Measurements from ENCODE around the gene IRF2. TPM values are rescaled to one million over a fixed set of nuclear protein-coding genes. Genes with fewer than 3 reads are reported as not detected.

Gene IRF2
- polyA plus RNA-seq, 1 donor from 2014 or later = 1.4 TPM

GRCh38 chr4:184352891-184353290 is 121.5 kb downstream of the IRF2 start:
- Histone ChIP-seq H4K20me1 (ENCODE audit: insufficient read depth) (no peaks in the 10 kb centered on the region), H3K27ac (ENCODE audit: low read length) (no peak overlapping the region), H3K9ac (ENCODE audit: low read length) (no peak overlapping the region), H3K9me2 (ENCODE audit: insufficient read depth, low read length) (no peaks in the 10 kb centered on the region), H3K36me3 (ENCODE audit: insufficient read depth, low read length) (no peaks in the 10 kb centered on the region), H3K79me2 (replicated peaks; ENCODE audit: insufficient read depth, low read length) (no peaks in the 10 kb centered on the region), H3K9me3 (ENCODE audit: low read length) (no peaks in the 10 kb centered on the region), H3F3A (ENCODE audit: insufficient read depth, low read length, poor library complexity, severe bottlenecking) (no peaks in the 10 kb centered on the region), H3K4me3 (ENCODE audit: low read length) (no peak overlapping the region), H2AFZ (ENCODE audit: low read depth, low read length) (no peak overlapping the region), H3K27me3 (ENCODE audit: insufficient read depth, low read depth, low read length) (no peaks in the 10 kb centered on the region), H3K4me2 (ENCODE audit: low read length) (no peak overlapping the region)
- TF ChIP-seq TAF1 (IDR thresholded peaks at IDR 0.05; ENCODE audit: low read depth) (no peak), CTCF (IDR thresholded peaks at IDR 0.05; ENCODE audit: poor library complexity, severe bottlenecking) (no peak), SMC3 (conservative IDR thresholded peaks at IDR 0.05; ENCODE audit: poor library complexity) (no peak), RAD21 (conservative IDR thresholded peaks at IDR 0.05) (no peak), EZH2 (IDR thresholded peaks at IDR 0.05; ENCODE audit: borderline replicate concordance, insufficient read depth, low read length, poor library complexity, severe bottlenecking) (no peak), POLR2AphosphoS5 (IDR thresholded peaks at IDR 0.05) (no peak), EP300 (conservative IDR thresholded peaks at IDR 0.05; ENCODE audit: poor library complexity, severe bottlenecking) (no peak), MXI1 (conservative IDR thresholded peaks at IDR 0.05; ENCODE audit: poor library complexity, severe bottlenecking) (no peak)
- TF ChIP-seq, protein P1, sequence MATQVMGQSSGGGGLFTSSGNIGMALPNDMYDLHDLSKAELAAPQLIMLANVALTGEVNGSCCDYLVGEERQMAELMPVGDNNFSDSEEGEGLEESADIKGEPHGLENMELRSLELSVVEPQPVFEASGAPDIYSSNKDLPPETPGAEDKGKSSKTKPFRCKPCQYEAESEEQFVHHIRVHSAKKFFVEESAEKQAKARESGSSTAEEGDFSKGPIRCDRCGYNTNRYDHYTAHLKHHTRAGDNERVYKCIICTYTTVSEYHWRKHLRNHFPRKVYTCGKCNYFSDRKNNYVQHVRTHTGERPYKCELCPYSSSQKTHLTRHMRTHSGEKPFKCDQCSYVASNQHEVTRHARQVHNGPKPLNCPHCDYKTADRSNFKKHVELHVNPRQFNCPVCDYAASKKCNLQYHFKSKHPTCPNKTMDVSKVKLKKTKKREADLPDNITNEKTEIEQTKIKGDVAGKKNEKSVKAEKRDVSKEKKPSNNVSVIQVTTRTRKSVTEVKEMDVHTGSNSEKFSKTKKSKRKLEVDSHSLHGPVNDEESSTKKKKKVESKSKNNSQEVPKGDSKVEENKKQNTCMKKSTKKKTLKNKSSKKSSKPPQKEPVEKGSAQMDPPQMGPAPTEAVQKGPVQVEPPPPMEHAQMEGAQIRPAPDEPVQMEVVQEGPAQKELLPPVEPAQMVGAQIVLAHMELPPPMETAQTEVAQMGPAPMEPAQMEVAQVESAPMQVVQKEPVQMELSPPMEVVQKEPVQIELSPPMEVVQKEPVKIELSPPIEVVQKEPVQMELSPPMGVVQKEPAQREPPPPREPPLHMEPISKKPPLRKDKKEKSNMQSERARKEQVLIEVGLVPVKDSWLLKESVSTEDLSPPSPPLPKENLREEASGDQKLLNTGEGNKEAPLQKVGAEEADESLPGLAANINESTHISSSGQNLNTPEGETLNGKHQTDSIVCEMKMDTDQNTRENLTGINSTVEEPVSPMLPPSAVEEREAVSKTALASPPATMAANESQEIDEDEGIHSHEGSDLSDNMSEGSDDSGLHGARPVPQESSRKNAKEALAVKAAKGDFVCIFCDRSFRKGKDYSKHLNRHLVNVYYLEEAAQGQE (IDR thresholded peaks at IDR 0.05; ENCODE audit: borderline replicate concordance) = no peak

DNA sequence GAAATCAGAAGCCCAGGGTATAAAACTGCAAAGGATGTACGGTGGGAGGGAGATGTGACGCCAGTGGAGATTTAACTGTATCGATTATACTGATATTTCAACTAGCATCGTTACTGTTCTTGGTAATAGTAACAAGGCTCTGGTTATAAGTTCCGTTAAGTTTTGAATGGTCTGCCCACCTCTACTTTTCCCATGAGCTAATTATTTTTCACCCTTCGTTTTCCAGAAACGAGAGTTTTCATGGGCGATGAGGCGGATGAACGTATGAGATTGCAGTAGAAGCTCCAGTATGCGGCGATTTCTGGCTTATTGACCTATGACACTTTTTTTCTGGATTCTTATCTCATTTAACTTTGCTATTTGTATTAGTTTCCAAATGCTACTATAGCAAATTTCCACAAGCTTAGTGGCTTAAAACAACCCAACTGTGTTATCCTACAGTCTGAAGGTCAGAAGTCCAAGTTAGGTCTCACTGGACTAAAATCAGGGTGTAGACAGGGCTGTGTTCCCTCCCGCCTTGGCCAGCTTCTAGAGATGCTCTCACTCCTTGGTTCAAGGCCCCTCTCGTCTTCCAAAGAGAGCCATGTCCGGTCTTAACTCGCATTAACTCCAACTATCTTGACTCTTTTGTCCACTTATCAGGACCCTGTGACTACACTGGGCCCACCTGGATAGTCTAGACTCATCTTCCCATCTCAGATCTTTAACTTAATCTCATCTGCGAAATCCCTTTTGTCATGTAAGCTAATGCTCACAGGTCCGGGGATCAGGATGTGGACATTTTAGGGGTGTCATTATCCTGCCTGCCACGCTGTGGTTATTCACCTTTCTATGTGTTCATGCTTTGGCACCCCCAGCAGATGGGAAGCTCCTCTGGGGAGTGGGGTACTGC is 122.5 kb downstream of the IRF2 start:
- no peak overlapping the region for H3K9ac ChIP-seq (ENCODE audit: low read length)
- H3K36me3 ChIP-seq (ENCODE audit: insufficient read depth, low read length) = no peaks in the 10 kb centered on the region
- H3K9me3 ChIP-seq (ENCODE audit: low read length) = no peaks in the 10 kb centered on the region
- H3K79me2 ChIP-seq (replicated peaks; ENCODE audit: insufficient read depth, low read length) = no peaks in the 10 kb centered on the region
- no peak overlapping the region for H3K4me2 ChIP-seq (ENCODE audit: low read length)
- no peaks in the 10 kb centered on the region for H3K27me3 ChIP-seq (ENCODE audit: insufficient read depth, low read depth, low read length)
- no peak overlapping the region for H3K4me3 ChIP-seq (ENCODE audit: low read length)
- H3K9me2 ChIP-seq (ENCODE audit: insufficient read depth, low read length) = no peaks in the 10 kb centered on the region
- H4K20me1 ChIP-seq (ENCODE audit: insufficient read depth) = no peaks in the 10 kb centered on the region
- no peaks in the 10 kb centered on the region for H3F3A ChIP-seq (ENCODE audit: insufficient read depth, low read length, poor library complexity, severe bottlenecking)
- H3K27ac ChIP-seq (ENCODE audit: low read length) = no peak overlapping the region
- no peak overlapping the region for H2AFZ ChIP-seq (ENCODE audit: low read depth, low read length)
- TF ChIP-seq EP300 (conservative IDR thresholded peaks at IDR 0.05; ENCODE audit: poor library complexity, severe bottlenecking) (no peak), TAF1 (IDR thresholded peaks at IDR 0.05; ENCODE audit: low read depth) (no peak)
